KMS-11 (cell line): Measurements from ENCODE around the gene POGZ.

Experiments used
- H2AFZ ChIP-seq: fragments of 200-600 bp; sonication (generic); 2 replicates; pipeline ENCODE4 v1.6.1; 2016; ENCODE audit warnings: antibody characterized with exemption, mixed run types, low read depth
- H3K27ac ChIP-seq: fragments of 200-600 bp; sonication (generic); 2 replicates; pipeline ENCODE4 v1.6.1; 2016; ENCODE audit warnings: mild to moderate bottlenecking, mixed run types
- H3K27me3 ChIP-seq: fragments of 200-600 bp; sonication (generic); 2 replicates; pipeline ENCODE4 v1.6.1; 2017; ENCODE audit warnings: mild to moderate bottlenecking, low read depth, mixed run types, moderate library complexity; ENCODE audit not compliant: insufficient read depth
- H3K36me3 ChIP-seq: fragments of 200-600 bp; sonication (generic); 2 replicates; pipeline ENCODE4 v1.6.1; 2017; ENCODE audit warnings: mild to moderate bottlenecking, mixed run types; ENCODE audit not compliant: insufficient read depth
- H3K4me1 ChIP-seq: fragments of 200-600 bp; sonication (generic); 2 replicates; pipeline ENCODE4 v1.6.1; 2016; ENCODE audit warnings: mild to moderate bottlenecking, low read depth, mixed run types; ENCODE audit not compliant: poor library complexity, severe bottlenecking
- H3K4me2 ChIP-seq: fragments of 200-600 bp; sonication (generic); 2 replicates; pipeline ENCODE4 v1.7.0; 2016; ENCODE audit warnings: mild to moderate bottlenecking, mixed run types
- H3K4me3 ChIP-seq: fragments of 200-600 bp; sonication (generic); IDR thresholded peaks from 2 replicates; pipeline ENCODE4 v1.6.1; 2017; ENCODE audit warnings: low read depth, low read length, mixed read lengths; ENCODE audit not compliant: insufficient read depth
- H3K79me2 ChIP-seq: fragments of 200-600 bp; sonication (generic); 2 replicates; pipeline ENCODE4 v1.6.1; 2016; ENCODE audit warnings: low read depth, mixed run types; ENCODE audit not compliant: insufficient read depth
- H3K9ac ChIP-seq: fragments of 200-600 bp; sonication (generic); 2 replicates; pipeline ENCODE4 v1.6.1; 2016; ENCODE audit warnings: mild to moderate bottlenecking, mixed run types
- H4K20me1 ChIP-seq: fragments of 200-600 bp; sonication (generic); 2 replicates; pipeline ENCODE4 v1.6.1; 2016; ENCODE audit warnings: mild to moderate bottlenecking, mixed run types; ENCODE audit not compliant: insufficient read depth
- TF ChIP-seq, protein P1 (sequence below): fragments of 200-600 bp; sonication (generic); conservative IDR thresholded peaks from 2 replicates; pipeline ENCODE4 v1.6.1; 2017; ENCODE audit warnings: low read depth, mild to moderate bottlenecking, antibody characterized with exemption, low read length, moderate library complexity, mixed read lengths

POGZ gene

DNA sequence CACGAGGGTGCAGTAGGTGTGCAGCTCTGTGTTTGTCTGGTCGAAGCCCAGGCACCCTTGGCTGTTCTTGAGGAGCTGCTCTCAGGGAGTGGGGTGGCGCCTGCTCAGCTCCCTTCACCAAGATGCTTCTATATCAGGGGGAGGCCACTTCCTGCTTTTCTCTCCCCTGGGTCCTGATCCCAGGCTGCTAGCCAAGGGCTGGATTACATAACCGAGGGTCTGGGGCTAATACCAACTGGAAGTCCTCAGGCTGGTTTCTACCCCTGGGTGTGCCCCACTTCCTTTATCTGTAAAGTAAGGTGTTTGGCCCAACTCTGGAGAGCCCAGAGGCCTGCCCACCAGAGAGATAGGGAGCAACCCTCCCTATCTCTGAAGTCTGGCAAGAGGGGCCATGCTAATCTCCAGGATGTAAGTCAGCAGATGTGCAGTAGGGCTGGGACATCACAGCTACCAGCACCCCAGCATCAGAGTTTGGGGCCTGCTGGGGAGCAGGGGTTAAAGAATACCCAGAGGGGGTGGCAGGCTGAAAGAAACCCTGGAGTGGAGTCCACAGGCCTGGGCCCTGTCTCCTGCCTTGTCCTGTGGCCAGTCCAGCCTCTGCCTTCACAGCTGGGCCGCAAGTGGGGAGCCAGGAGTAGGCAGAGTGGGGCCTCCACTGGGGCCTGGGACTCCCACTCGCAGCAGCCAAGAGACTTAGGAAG lies 88.9 kb downstream of the POGZ start:
- H3K9ac ChIP-seq = no peak overlapping the region
- no peaks in the 10 kb centered on the region for H4K20me1 ChIP-seq
- TF ChIP-seq, protein P1, sequence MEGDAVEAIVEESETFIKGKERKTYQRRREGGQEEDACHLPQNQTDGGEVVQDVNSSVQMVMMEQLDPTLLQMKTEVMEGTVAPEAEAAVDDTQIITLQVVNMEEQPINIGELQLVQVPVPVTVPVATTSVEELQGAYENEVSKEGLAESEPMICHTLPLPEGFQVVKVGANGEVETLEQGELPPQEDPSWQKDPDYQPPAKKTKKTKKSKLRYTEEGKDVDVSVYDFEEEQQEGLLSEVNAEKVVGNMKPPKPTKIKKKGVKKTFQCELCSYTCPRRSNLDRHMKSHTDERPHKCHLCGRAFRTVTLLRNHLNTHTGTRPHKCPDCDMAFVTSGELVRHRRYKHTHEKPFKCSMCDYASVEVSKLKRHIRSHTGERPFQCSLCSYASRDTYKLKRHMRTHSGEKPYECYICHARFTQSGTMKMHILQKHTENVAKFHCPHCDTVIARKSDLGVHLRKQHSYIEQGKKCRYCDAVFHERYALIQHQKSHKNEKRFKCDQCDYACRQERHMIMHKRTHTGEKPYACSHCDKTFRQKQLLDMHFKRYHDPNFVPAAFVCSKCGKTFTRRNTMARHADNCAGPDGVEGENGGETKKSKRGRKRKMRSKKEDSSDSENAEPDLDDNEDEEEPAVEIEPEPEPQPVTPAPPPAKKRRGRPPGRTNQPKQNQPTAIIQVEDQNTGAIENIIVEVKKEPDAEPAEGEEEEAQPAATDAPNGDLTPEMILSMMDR = no peak
- no peak overlapping the region for H3K4me2 ChIP-seq
- no peaks in the 10 kb centered on the region for H3K79me2 ChIP-seq
- H3K4me3 ChIP-seq = no peak overlapping the region
- H3K27me3 ChIP-seq = no peaks in the 10 kb centered on the region
- H3K27ac ChIP-seq = no peak overlapping the region
- H3K4me1 ChIP-seq = no peaks in the 10 kb centered on the region
- no peaks in the 10 kb centered on the region for H3K36me3 ChIP-seq
- no peak overlapping the region for H2AFZ ChIP-seq

DNA sequence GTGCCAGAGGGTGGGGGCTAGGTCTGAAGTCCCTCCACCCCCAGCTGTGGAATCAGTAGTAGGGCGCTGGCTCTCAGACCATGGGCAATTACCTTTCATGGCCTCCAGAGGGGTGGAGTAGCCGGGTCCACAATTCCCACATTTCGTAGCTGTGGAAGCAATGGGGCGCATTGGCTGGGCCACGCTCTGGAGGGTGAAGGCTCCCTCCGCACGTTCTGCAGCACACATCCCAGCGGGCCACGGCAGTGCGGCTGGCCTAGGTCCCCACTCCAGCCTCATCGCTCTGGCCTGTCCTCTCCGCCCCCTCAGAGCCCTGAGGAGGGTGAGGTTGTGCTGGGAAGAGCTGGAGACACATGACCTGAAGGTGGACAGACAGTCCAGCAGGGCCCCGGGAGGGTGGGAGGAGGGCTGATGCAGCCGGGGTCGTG lies 89.7 kb downstream of the POGZ start:
- Histone ChIP-seq H3K36me3 (no peaks in the 10 kb centered on the region), H3K4me2 (no peak overlapping the region), H3K27me3 (no peaks in the 10 kb centered on the region), H3K9ac (no peak overlapping the region), H3K4me3 (no peak overlapping the region), H4K20me1 (no peaks in the 10 kb centered on the region), H3K79me2 (no peaks in the 10 kb centered on the region), H3K4me1 (no peaks in the 10 kb centered on the region), H3K27ac (no peak overlapping the region), H2AFZ (no peak overlapping the region)
- TF ChIP-seq, protein P1 = no peak

DNA sequence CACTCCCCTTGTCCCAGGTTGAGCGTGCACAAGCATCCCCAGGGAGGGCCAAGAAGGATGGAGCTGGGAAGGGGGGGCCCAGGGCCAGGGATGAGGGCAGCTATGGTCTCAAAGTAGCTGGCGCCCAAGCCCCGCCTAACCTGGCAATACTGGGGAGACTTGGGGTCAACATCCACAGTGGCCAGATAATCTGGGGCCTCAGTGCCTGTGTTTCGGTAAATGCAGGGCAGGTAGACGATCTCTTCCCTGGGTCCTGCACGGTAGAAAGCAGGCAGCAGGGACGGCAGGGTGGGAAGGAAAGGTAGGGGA lies 90.0 kb downstream of the POGZ start:
- Histone ChIP-seq H3K4me3 (no peak overlapping the region), H3K4me1 (no peaks in the 10 kb centered on the region), H2AFZ (no peak overlapping the region), H3K36me3 (no peaks in the 10 kb centered on the region), H3K27me3 (no peaks in the 10 kb centered on the region), H3K27ac (no peak overlapping the region), H3K79me2 (no peaks in the 10 kb centered on the region), H3K4me2 (no peak overlapping the region), H4K20me1 (no peaks in the 10 kb centered on the region), H3K9ac (no peak overlapping the region)
- TF ChIP-seq, protein P1 = no peak

DNA sequence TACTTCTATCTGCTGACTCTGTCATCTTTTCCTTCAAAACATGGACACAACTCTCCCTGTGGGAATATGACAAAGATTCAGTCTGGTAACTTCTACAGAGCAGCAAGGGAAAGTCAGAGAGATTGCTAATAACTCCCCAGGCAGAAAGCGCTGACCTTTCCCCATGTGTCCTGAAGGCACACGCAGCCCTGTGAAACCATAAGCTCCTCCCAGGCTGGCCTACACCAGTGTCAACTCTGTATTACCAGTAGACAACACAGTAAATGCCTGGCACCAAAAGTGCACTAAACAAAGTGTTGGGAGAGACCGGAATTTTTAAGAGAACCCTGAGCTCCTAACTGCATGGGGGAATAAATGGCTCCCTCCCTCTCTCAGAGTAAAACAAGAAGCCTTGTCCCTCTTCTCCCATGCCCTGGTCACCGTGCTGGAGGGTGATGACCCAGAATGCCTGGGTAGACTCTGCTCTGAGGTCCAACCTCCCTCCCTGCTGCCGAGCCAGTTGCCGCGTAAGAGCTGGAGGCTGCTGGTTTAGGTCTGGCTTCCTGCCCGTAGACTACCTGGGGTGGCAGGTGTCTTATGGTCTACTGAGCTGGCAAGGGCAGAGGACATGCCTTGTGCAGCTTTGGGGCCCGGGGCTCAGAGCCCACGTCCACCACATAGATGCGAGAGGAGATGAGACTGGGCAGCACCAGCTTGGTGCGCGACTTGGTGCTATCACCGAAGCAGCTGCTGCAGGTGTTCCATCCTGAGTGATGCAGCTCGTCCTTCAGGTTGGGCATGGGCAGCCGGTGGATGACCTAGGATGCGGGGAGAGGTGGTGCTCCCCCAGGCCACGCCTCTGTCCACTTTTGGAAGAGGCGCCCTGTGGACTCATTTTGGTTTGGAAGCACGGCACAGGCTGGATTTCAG lies 90.6 kb downstream of the POGZ start:
- H3K4me3 ChIP-seq = no peak overlapping the region
- TF ChIP-seq, protein P1 = no peak
- no peaks in the 10 kb centered on the region for H4K20me1 ChIP-seq
- no peak overlapping the region for H3K4me2 ChIP-seq
- H3K27me3 ChIP-seq = no peaks in the 10 kb centered on the region
- H3K4me1 ChIP-seq = no peaks in the 10 kb centered on the region
- no peak overlapping the region for H3K9ac ChIP-seq
- no peaks in the 10 kb centered on the region for H3K79me2 ChIP-seq
- H3K27ac ChIP-seq = no peak overlapping the region
- H3K36me3 ChIP-seq = no peaks in the 10 kb centered on the region
- no peak overlapping the region for H2AFZ ChIP-seq
